Glutamatergic neuron (in vitro differentiated cells): ENCODE measurements around the gene CC2D1B. TPM values are rescaled to one million over a fixed set of nuclear protein-coding genes. Genes with fewer than 3 reads are reported as not detected.

Source experiments
- DNase-seq: peaks from one replicate; pipeline ENCODE4 v3.0.0; 2022
- H3K27ac Mint-ChIP-seq: one replicate; pipeline ENCODE4 v1.8.0; 2020; ENCODE audit warnings: mild to moderate bottlenecking, mixed read lengths, inconsistent platforms; ENCODE audit not compliant: unreplicated experiment
- H3K27me3 Mint-ChIP-seq: one replicate; pipeline ENCODE4 v1.8.0; 2020; ENCODE audit warnings: mild to moderate bottlenecking, moderate library complexity, mixed read lengths, inconsistent platforms; ENCODE audit not compliant: unreplicated experiment
- H3K36me3 Mint-ChIP-seq: one replicate; pipeline ENCODE4 v1.8.0; 2020; ENCODE audit warnings: mild to moderate bottlenecking, mixed read lengths, inconsistent platforms; ENCODE audit not compliant: unreplicated experiment
- H3K4me1 Mint-ChIP-seq: one replicate; pipeline ENCODE4 v1.8.0; 2020; ENCODE audit warnings: mild to moderate bottlenecking, low read depth, mixed read lengths, inconsistent platforms; ENCODE audit not compliant: unreplicated experiment
- H3K4me3 Mint-ChIP-seq: one replicate; pipeline ENCODE4 v1.8.0; 2020; ENCODE audit warnings: mild to moderate bottlenecking, mixed read lengths, inconsistent platforms; ENCODE audit not compliant: unreplicated experiment
- H3K9me3 Mint-ChIP-seq: one replicate; pipeline ENCODE4 v1.8.0; 2020; ENCODE audit warnings: mild to moderate bottlenecking, moderate library complexity, mixed read lengths, inconsistent platforms; ENCODE audit not compliant: unreplicated experiment
- CTCF ChIP-seq: fragments of 200-600 bp; sonication (generic); IDR thresholded peaks from one replicate; pipeline ENCODE4 v1.5.0; 2021; ENCODE audit not compliant: partially characterized antibody, unreplicated experiment
- total RNA-seq: library from RNA; stranded (reverse); fragmentation: NEBNext Ultra II Directional; extraction: Animal tissue kit (Norgen Biotek cat#: 25700); gene quantifications from one replicate; pipeline ENCODE4 v1.2.1, GENCODE V29; 2021; ENCODE audit not compliant: unreplicated experiment

Gene CC2D1B
- total RNA-seq, 1 donor from 2014 or later = 54.9 TPM

- Mint-ChIP-seq H3K27ac (no peak overlapping the region), H3K36me3 (peaks cover 14% of the 10 kb centered on the region), H3K9me3 (peaks cover 5% of the 10 kb centered on the region), H3K27me3 (peaks cover 9% of the 10 kb centered on the region), H3K4me3 (no peak overlapping the region), H3K4me1 (peaks cover 2% of the 10 kb centered on the region)
- no peak for DNase-seq
- TF ChIP-seq CTCF = no peak
Observed at GRCh38 chr1:52359676-52360594, 6.1 kb downstream of the CC2D1B start.

GRCh38 chr1:52358851-52359497 lies 7.0 kb downstream of the CC2D1B start:
- peaks cover 9% of the 10 kb centered on the region for H3K27me3 Mint-ChIP-seq
- H3K9me3 Mint-ChIP-seq = peaks cover 4% of the 10 kb centered on the region
- no peaks in the 10 kb centered on the region for H3K4me1 Mint-ChIP-seq
- no peak for DNase-seq
- no peak overlapping the region for H3K4me3 Mint-ChIP-seq
- no peak overlapping the region for H3K27ac Mint-ChIP-seq
- H3K36me3 Mint-ChIP-seq = peaks cover 19% of the 10 kb centered on the region
- no peak for TF ChIP-seq CTCF

- Mint-ChIP-seq H3K27ac (no peak overlapping the region), H3K9me3 (peaks cover 4% of the 10 kb centered on the region), H3K4me3 (no peak overlapping the region), H3K36me3 (peaks cover 25% of the 10 kb centered on the region), H3K27me3 (peaks cover 11% of the 10 kb centered on the region), H3K4me1 (no peaks in the 10 kb centered on the region)
- no peak for DNase-seq
- TF ChIP-seq CTCF = no peak
Observed at GRCh38 chr1:52357397-52357796, 8.6 kb downstream of the CC2D1B start.

GRCh38 chr1:52356818-52357355 lies 9.1 kb downstream of the CC2D1B start:
- H3K27me3 Mint-ChIP-seq = peaks cover 11% of the 10 kb centered on the region
- H3K4me3 Mint-ChIP-seq = no peak overlapping the region
- no peak overlapping the region for H3K27ac Mint-ChIP-seq
- H3K36me3 Mint-ChIP-seq = peaks cover 25% of the 10 kb centered on the region
- no peaks in the 10 kb centered on the region for H3K4me1 Mint-ChIP-seq
- no peak for TF ChIP-seq CTCF
- no peak for DNase-seq
- H3K9me3 Mint-ChIP-seq = peaks cover 4% of the 10 kb centered on the region
